HG03045 (cell line): ENCODE results near the gene WWC2.

Experiments used
- ATAC-seq: cut with Tn5 transposase; IDR thresholded peaks from one replicate; pipeline ENCODE4 v1.9.1; 2021; ENCODE audit warnings: mild to moderate bottlenecking, moderate library complexity; ENCODE audit not compliant: unreplicated experiment

Gene WWC2

DNA sequence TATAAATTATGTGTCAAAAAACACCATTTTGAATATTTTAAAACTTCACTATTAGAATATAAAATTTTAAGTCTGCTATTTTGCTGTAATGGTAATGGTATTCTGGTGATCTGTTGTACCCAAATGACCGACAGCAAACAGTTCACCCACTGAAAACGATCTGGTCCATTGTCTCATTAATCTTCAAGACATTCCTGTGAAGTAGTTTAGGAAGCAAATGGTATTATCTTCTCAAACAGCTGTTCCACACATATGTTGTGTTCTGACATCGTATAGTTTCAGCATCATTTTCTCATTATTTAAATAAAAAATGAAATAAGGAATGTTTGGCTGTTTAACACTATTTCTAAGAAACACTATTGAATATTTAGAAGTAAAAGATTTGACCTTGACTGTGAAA, 98.1 kb downstream of the WWC2 start:
- ATAC-seq: no peak

DNA sequence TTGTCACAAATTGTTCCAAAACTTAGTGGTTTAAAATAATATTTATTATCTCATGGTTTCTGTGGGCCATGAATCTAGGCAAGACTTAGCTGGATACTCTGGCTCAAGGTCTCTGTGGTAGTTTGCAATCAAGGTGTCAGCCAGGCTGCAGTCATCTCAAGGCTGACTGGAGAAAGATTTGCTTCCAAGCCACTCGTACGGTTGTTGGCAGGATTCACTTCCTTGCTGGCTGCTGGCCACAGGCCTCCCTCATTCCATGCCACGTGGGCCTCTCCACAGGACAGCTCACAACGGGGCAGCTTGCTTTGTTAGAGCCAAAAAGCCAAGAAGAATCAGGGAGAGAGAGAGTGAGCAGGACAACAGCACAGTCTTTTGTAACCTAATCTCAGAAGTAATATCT, 101.4 kb downstream of the WWC2 start:
- no peak for ATAC-seq

DNA sequence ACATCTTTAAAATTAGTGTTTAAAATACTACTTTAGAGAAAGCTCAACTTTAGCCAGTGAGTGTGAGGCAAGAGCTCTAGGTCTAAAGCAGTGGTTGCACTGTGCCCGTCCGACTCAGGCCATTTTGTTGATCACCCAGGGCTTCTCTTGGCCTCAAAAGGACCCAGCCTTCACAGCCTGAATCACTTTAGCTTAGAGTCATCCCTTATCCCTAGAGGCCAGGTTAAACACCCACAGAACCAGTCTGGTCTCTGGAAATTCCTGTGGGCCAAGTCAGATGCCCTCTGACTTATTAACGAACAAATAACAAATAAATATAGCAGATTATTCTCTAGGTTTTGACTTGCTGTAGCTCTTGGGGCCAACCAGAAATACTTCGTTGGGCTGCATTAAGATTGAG, 102.3 kb downstream of the WWC2 start:
- ATAC-seq: no peak

- ATAC-seq: no peak
Measured at GRCh38 chr4:183202523-183202922, 103.5 kb downstream of the WWC2 start.

DNA sequence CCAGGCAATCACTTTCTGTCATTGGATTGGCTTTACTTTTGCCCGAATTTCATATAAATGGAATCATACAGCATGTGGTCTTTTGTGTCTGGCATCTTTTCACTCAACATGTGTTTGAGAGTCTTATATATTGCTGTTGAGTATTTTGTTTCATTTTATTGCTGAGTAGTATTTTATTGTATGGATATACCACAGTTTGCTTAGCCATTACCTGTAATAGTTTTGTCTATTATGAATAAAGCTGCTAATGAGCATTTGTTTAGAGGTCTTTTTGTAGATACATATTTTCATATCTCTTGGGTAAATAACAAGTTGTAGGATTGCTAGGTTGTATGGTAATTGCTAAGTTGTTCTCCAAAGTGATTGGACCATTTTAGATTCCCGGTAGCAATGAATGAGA, 105.7 kb downstream of the WWC2 start:
- ATAC-seq: no peak

DNA sequence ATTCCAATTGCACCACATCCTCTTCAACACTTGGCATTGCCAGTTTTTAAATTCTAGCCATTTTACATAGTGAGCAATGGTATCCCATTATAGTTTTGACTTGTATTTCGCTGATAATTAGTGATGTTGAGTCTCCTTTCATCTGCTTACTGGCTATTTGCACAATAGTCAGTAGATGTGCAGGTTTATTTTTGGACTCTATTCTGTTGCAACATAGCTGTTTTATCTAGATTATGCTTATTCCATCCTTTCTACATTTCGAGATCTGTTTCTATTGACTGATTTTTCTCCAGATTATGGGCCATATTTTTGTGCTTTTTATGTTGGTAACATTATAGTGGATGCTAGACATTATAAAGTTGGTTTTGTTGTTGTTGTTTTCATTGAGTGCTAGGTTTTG, 106.1 kb downstream of the WWC2 start:
- ATAC-seq: no peak

DNA sequence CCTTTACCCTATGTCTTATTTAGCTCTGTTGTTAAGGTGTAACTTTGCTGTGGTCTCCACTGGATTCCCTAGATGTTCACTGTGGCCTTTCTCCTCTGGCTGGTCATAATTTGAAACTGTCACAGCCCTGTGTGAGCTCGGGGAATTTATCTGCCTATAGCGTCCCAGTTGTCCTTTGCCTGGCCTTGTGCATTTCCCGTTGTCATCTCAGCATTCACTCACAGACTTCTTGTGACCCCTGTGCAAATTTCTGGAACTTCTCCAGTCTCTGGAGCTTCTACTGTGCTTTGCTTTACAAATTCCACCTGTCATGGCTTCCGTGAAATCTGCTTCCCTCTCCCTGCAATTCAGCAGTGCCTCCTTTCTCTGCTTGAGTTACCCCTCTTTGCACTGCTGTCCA, 106.7 kb downstream of the WWC2 start:
- no peak for ATAC-seq

DNA sequence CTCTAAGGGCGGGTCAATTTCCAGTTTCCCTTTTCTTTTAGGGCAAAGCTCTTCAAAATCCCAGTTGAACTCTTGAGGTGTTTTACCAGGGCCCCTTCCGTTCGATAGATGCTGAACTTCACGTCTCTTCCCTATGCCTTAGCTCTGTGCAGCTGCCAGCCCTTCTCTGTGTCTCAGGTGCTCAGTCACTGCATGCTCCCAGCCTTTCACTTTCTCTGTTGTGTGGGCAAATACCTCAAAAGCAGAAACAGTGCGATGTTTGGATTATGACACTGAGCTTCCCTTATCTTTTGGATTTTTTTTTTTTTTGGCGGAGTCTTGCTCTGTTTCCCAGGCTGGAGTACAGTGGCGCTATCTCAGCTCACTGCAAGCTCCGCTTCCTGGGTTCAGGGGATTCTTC, 112.5 kb downstream of the WWC2 start:
- ATAC-seq: no peak

GRCh38 chr4:183213996-183214395, 114.9 kb downstream of the WWC2 start:
- no peak for ATAC-seq

DNA sequence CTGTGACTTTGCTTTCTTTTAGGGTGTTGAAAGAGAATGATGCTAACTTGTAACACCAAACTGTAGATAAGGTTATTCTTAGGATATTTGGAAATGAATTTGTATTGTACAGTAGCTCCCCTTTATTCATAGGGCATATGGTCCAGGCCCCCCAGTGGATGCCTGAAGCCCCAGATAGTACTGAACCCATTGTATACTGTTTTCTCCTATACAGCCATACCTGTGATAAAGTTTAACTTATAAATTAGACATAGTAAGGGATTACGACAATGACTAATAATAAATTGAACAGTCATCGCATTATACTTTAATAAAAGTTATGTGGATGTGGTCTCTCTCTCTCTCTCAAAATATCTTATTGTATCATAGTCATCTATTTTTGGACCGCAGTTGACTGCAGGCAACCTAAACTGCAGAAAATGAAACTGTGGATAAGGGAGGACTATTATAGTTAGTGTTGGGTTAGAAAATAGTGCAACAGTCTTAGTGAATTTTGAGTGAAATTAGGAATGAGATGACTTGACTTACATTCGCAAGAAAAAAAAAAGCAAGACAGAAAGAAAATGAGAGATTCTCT, 115.9 kb downstream of the WWC2 start:
- ATAC-seq: no peak

DNA sequence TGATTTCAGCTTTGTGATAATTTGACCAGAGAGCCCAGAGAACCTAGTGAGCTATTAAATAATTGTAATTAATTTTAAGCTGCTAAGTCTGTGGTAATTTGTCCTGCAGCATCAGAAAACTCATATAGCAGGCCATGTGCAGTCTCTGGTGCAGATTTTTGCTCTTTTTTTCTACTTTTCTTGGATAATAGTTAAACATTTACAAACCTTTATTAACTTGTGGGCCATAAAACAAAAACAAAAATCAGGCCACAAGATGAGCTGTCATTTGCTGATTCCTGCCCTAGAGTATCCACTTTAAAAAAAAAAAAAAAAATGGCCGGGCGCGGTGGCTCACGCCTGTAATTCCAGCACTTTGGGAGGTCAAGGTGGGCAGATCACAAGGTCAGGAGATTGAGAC, 121.2 kb downstream of the WWC2 start:
- ATAC-seq: no peak

GRCh38 chr4:183223053-183223452, 124.0 kb downstream of the WWC2 start:
- no peak for ATAC-seq

DNA sequence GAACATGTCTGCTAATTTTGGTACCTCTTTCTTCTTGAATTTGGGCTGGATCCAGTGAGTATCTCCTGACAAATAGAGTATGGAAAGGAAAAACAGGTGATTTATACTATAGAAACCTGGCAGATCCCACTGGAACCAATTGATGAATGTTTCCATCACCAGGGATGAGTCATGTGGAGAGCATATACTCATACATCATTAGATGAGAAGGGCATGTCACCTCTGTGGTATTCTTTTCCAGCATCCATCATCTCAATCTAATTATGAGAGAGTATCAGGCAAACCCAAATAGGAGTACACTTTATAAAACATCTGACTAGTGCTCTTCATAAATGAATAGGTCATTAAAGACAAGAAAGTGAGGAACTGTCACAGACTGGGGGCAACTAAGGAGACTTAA, 130.3 kb downstream of the WWC2 start:
- ATAC-seq: no peak

DNA sequence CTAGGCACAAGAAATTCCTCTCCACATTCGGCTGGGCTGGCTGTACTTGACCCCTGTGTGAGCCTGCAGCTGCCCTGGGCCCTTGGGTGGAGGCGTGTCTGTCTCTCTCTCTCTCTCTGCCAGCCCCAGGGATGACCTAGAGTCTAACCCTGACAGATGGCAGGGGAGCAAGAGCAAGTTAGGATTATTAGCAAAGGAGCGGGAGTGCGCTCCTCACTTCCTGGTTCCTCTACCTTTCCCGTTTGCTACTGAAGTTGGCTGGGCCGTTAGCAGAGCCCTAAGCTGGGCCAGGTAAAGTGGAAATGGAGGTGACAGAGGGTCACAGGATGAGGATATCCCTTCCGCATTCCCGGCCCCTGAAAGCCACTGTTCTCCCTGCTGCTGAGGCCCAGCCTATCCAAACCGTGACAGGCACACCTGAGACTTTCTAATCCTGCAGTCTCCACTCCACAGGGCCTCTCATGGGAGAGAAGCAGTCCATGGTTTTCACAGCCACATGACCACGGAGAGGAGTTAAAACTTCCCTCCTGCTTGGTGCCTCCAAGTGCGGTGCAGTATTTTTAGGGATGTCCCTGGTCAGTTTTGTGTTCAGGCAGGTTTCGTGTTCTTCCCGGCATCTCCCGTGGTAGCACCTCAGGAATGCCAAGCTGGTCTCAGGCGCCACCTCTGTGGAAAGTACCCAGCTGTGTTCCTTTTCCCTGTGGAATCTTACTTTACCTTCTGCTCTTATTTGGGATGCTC, 141.7 kb downstream of the WWC2 start:
- no peak for ATAC-seq

DNA sequence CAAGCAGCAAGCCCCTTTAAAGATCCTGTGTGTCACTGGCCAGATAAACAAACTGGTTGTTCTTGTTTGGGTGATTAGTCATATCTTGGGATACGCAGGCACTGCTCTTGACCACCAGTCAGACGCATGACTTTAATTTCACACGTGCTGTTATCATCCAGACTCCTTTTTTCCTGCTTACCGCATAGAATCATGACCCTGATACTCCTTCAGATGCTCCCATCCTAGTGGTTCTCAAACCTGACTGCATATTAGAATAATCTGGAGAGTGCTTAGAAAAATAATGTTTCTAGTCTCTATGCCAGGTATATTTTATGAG, 142.2 kb downstream of the WWC2 start:
- ATAC-seq: no peak

DNA sequence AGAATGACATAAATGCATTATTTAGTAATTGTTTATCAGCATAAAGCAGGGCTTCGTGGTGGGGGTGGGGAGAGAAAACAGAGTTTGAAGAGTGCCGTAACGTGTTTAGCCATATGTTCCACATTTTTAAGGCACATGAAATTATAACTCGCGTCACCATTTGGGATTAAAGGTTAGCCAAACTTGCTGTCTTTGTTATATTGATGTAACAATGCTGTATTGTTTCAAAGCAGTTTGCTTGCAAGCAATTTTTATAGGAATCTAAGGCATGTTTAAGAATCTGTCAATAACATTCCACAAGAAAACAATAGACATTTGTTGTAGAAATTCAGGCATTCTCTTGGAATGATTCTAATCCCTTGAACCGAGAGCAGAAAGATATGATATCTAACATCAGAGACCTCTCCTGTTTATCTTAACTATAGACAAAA, 142.7 kb downstream of the WWC2 start:
- ATAC-seq: no peak

DNA sequence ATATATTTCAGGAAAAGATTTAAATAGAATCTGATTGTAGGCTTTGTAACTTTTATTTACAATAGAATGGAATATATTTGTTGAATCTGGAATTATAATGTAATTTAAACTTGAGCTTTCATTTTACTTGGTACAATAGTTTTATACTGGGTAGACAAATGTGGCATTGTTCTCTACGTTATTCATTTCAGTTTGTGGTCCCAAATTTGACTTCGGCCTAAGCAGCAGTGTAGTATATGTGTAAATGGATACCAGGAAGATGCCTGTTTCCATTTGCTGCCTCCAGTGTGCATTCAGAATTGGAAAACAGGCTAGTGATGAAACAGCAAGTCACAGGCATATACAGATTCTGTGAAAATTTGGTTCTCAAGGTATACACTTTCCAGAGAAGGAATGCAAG, 143.2 kb downstream of the WWC2 start:
- no peak for ATAC-seq

DNA sequence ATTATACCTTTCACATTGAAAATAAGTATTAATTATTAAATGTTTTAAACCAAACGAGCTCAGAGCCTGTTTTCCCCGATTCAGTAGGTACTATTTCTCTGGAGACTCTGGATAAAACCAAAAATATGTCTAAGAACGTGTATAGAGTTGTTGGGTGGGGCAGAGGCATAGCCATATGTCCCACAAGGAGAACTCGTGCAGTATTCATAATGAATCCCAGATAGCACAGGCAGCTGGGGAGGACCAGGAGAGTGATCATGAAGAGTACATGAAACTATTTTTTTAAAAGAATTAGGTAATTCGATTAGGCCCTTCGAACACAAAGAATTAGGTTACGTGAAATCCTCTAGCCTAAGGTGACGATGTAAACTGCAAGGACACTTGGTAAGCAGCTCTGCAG, 145.0 kb downstream of the WWC2 start:
- no peak for ATAC-seq

DNA sequence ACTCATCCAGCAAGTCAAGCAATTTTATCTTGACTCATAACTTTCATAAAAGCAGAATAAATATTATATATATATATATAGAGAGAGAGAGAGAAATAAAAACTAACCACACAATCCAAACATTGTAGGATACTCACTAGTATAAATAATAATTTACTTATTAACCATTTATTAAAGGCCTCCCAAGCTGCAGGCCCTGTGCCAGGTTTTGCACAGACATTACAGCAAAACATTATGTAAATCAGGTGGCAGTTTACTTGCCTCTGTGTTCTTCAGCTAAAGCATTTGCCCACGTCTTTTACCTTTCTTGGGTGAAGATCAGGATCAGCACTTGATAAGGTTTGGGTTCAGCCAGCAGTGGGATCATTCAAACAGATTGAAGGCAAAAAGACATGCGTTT, 145.4 kb downstream of the WWC2 start:
- no peak for ATAC-seq

DNA sequence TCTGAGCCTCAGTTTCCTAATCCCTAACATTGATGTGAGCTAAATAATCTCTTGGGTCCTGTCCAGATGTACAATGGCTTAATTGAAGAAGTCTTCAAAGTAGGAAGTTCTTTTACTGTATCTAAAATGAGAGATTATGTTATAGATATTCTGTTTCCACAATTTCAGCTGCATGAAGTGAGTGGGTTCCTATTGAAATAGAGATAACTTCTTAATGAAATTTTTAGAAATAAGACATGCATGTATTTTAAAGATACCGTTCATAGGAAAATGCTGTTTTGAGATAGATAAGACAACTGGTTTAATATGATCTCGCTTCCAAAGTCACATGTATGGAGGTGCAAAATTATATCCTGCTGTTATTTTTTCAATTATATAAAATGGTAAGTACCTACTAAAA, 149.1 kb downstream of the WWC2 start:
- no peak for ATAC-seq

- ATAC-seq: no peak
Measured at GRCh38 chr4:183249854-183250253, 150.8 kb downstream of the WWC2 start.

DNA sequence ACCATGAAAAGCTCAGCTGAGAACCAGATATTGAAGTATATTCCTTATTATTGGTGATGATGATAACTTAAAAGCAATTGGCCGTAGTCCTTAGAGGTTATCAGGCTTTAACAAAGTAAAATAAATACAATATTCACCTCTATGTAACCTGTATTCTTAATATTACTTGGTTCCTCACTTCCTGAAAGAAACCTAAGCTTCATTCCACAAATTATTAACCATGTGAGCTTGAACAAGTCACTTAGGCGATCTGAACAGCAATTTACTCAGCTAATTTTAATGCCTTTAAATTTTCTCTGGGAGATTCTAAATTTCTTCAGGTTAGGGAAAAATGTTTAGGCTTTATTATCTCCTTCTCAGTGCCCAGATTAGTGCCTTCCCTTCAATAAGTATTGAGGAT, 151.8 kb downstream of the WWC2 start:
- ATAC-seq: no peak

GRCh38 chr4:183252959-183253358, 153.9 kb downstream of the WWC2 start:
- ATAC-seq: no peak
